GM12878 (cell line): ENCODE measurements around the gene RASIP1.

Experiments
- CEBPB ChIP-seq, 2 experiments: fragments of 150-350 bp in 1 of 2; IDR thresholded peaks; 2 replicates each; pipeline ENCODE4 v1.6.1; 2012 to 2014; ENCODE audit warnings: low read depth in 2 of 2, low read length in 2 of 2, borderline replicate concordance in 1 of 2, inconsistent platforms in 1 of 2
- CHD4 ChIP-seq: fragments of 200-600 bp; sonication (generic); IDR thresholded peaks from 2 replicates; pipeline ENCODE4 v1.6.1; 2016; ENCODE audit warnings: mild to moderate bottlenecking
- HDGF ChIP-seq: fragments of 450-650 bp; IDR thresholded peaks from 2 replicates; pipeline ENCODE4 v1.6.1; 2016; ENCODE audit warnings: antibody characterized with exemption
- NFIC ChIP-seq: IDR thresholded peaks from 2 replicates; pipeline ENCODE4 v1.6.1; 2012; ENCODE audit warnings: low read depth, mild to moderate bottlenecking, inconsistent platforms, low read length, moderate library complexity
- POLR2A ChIP-seq: IDR thresholded peaks from 2 replicates; pipeline ENCODE4 v1.6.1; 2011; ENCODE audit warnings: low read depth, mild to moderate bottlenecking, low read length
- POLR2AphosphoS5 ChIP-seq: IDR thresholded peaks from 2 replicates; pipeline ENCODE4 v1.6.1; 2011; ENCODE audit warnings: mild to moderate bottlenecking, low read length, inconsistent platforms
- REST ChIP-seq: IDR thresholded peaks from 2 replicates; pipeline ENCODE4 v1.6.1; 2012; ENCODE audit warnings: mild to moderate bottlenecking, low read depth, low read length
- TAF1 ChIP-seq: IDR thresholded peaks from 2 replicates; pipeline ENCODE4 v1.6.1; 2011; ENCODE audit warnings: mild to moderate bottlenecking, low read depth, low read length, borderline replicate concordance
- YY1 ChIP-seq: IDR thresholded peaks from 2 replicates; pipeline ENCODE4 v1.6.1; 2011; ENCODE audit warnings: low read depth, mild to moderate bottlenecking, low read length
- TF ChIP-seq, protein P1 (sequence below), 3 experiments: IDR thresholded peaks in 2 of 3; conservative IDR thresholded peaks in 1 of 3; 2 replicates each; pipeline ENCODE4 v1.5.1; 2011; ENCODE audit warnings: low read depth in 3 of 3, low read length in 3 of 3, mild to moderate bottlenecking in 3 of 3, control low read depth in 2 of 3, moderate library complexity in 2 of 3, inconsistent platforms in 1 of 3, mixed read lengths in 1 of 3; ENCODE audit not compliant: control insufficient read depth in 2 of 3, insufficient read depth in 1 of 3; ENCODE audit errors: extremely low read depth in 1 of 3

DNA sequence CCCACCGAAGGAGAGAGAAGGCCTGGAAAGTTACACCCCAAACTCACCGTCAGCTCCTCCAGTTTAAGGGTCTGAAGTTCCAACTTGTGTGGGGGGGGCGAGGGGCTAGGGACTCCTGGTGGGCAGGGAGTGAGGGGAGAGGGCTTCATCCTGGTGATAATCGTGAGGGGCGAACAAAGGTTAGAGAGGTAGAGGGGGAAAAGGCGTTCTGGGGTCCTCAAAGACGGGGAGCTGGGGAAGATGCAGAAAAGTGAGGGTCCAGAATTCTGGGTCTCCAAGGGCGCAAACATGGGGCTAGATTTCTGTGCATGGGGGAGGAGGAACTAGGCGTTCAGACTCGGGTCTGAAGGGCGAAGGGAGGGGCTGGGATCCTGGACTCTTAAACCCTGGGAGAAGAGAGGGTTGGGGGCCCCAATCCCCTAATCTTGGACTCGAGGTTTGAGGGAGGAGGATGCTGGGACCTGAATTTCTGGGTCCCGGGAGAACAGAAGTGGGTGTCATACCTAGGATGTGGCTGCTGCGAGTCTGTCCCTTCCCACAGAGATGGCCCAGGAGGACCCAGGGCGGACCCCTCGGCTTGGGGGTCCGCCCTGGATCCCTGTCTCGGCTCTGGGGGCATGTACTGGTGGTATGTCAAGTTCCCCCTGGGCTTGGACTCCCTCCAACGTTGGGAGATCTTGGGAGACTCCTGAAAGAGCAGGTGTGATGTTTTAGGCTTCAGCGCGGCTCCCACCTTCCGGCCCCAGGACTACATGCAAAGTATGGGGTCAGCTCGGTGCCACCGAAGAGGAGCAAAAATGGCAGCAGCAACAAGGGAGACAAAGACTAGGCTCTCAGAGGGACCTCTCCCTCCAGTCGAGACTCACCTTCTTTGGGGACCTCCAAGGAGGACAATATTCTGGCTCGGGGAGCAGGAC, 25.4 kb downstream of the RASIP1 start:
- TF ChIP-seq REST (no peak), POLR2AphosphoS5 (no peak), NFIC (no peak), TAF1 (no peak), HDGF (no peak), YY1 (no peak), CEBPB (IDR thresholded peaks at IDR 0.05; ENCODE audit: borderline replicate concordance in 1 of 2, low read depth in 2 of 2, low read length in 2 of 2) (no peak), POLR2A (no peak), CHD4 (no peak)
- TF ChIP-seq, protein P1, sequence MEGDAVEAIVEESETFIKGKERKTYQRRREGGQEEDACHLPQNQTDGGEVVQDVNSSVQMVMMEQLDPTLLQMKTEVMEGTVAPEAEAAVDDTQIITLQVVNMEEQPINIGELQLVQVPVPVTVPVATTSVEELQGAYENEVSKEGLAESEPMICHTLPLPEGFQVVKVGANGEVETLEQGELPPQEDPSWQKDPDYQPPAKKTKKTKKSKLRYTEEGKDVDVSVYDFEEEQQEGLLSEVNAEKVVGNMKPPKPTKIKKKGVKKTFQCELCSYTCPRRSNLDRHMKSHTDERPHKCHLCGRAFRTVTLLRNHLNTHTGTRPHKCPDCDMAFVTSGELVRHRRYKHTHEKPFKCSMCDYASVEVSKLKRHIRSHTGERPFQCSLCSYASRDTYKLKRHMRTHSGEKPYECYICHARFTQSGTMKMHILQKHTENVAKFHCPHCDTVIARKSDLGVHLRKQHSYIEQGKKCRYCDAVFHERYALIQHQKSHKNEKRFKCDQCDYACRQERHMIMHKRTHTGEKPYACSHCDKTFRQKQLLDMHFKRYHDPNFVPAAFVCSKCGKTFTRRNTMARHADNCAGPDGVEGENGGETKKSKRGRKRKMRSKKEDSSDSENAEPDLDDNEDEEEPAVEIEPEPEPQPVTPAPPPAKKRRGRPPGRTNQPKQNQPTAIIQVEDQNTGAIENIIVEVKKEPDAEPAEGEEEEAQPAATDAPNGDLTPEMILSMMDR (IDR thresholded peaks at IDR 0.05 in 2 of 3, conservative IDR thresholded peaks at IDR 0.05 in 1 of 3; ENCODE audit: control insufficient read depth in 2 of 3, extremely low read depth in 1 of 3, insufficient read depth in 1 of 3, low read depth in 3 of 3, low read length in 3 of 3): no peak
